ENCODE measurements around the gene DUSP9. TPM values are rescaled to one million over a fixed set of nuclear protein-coding genes. Genes with fewer than 3 reads are reported as not detected.

The DUSP9 gene
- total RNA-seq, 1 donor from 2014 or later, result 1.3 TPM

DNA sequence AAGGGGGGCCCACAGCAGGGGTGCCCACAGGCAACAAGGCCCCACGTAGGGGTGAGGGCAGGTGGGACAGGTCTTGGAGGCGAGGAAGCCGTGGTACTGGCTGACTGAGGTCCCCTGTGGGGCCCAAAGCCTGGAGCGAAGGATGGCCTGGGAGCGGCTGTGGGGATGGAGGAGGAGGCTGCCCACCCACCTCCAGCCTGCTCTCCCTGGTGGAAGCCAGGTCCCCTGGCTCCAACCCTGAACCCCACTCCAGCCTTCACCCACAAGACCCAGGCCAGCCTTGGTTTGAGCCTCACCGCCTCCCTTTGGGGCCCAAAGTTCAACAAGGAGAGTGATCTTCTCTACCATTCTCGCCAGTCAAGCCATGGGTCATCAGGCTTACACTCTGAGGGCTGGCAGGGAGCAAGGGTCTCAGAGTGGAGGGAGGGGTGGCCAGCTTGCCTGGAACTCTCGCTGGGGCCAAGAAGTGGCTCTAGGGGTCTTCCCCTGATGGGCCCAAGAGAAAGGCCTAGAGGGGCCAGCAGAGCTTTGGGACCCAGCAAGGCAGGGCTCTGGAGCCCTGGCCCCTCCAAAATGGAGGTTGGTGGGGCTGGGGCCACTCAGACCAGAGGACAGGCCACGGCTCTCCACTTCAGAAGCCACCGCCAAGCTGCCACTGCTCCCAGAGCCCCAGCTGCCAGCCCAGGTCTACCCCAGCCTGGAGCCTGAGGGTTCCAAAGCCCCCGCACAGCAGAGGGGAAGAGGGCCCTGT lies 21.6 kb downstream of the DUSP9 start:
- Mint-ChIP-seq H3K27me3 (ENCODE audit: unreplicated experiment) (peaks cover 19% of the 10 kb centered on the region), H3K4me1 (ENCODE audit: unreplicated experiment) (peaks cover 6% of the 10 kb centered on the region), H3K27ac (ENCODE audit: unreplicated experiment) (no peak overlapping the region), H3K36me3 (ENCODE audit: unreplicated experiment) (peaks cover 2% of the 10 kb centered on the region), H3K4me3 (ENCODE audit: unreplicated experiment) (no peak overlapping the region), H3K9me3 (ENCODE audit: unreplicated experiment) (peaks cover 10% of the 10 kb centered on the region)
- no peak for DNase-seq (ENCODE audit: extremely low spot score, unreplicated experiment)
- TF ChIP-seq CTCF (IDR thresholded peaks at IDR 0.05), result no peak

DNA sequence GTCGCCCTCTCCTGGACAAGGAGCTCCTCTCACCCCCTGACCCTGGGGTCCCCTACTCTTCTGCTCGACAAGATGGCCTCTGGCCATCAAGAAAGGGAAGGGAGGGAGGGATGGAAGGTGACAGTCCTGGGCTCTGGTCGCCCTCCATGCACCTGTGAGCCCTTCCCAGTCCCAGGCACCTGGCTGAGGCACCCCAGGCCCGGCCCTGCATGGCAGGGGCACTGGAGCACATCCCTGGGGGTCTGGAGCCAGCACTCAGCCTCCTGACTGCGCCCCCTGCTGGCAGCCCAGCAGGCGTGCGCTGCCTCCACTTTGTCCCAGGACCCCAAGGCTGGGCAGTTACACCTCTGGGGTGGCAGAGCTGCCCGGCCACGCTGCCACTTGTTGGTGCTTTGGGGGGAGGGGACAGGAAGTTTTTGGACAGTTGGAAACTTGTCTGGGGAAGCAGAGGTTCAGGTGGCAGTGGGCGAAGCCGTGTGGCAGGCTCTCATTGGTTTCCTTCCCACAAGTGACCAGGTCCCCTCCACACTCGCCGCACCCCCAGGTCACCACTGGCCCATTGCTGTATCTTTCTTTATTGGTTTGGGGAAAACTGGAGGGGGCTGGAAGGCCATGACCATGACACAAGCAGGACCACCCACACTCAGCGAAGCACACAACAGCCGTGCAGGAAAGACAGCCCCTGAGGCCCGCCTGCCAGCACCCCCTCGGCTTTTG lies 22.3 kb downstream of the DUSP9 start:
- no peak overlapping the region for H3K27ac Mint-ChIP-seq (ENCODE audit: unreplicated experiment)
- TF ChIP-seq CTCF (IDR thresholded peaks at IDR 0.05), result peak; percentile 72
- peaks cover 10% of the 10 kb centered on the region for H3K9me3 Mint-ChIP-seq (ENCODE audit: unreplicated experiment)
- peaks cover 22% of the 10 kb centered on the region for H3K27me3 Mint-ChIP-seq (ENCODE audit: unreplicated experiment)
- no peak for DNase-seq (ENCODE audit: extremely low spot score, unreplicated experiment)
- peaks cover 8% of the 10 kb centered on the region for H3K4me1 Mint-ChIP-seq (ENCODE audit: unreplicated experiment)
- peaks cover 2% of the 10 kb centered on the region for H3K36me3 Mint-ChIP-seq (ENCODE audit: unreplicated experiment)
- H3K4me3 Mint-ChIP-seq (ENCODE audit: unreplicated experiment), result no peak overlapping the region

GRCh38 chrX:153669901-153670731 lies 23.1 kb downstream of the DUSP9 start:
- TF ChIP-seq CTCF (IDR thresholded peaks at IDR 0.05), result no peak
- Mint-ChIP-seq H3K27me3 (ENCODE audit: unreplicated experiment) (peaks cover 23% of the 10 kb centered on the region), H3K36me3 (ENCODE audit: unreplicated experiment) (peaks cover 1% of the 10 kb centered on the region), H3K4me3 (ENCODE audit: unreplicated experiment) (no peak overlapping the region), H3K9me3 (ENCODE audit: unreplicated experiment) (peaks cover 2% of the 10 kb centered on the region), H3K4me1 (ENCODE audit: unreplicated experiment) (peaks cover 10% of the 10 kb centered on the region), H3K27ac (ENCODE audit: unreplicated experiment) (no peak overlapping the region)
- no peak for DNase-seq (ENCODE audit: extremely low spot score, unreplicated experiment)

- H3K27me3 Mint-ChIP-seq (ENCODE audit: unreplicated experiment), result peaks cover 19% of the 10 kb centered on the region
- H3K36me3 Mint-ChIP-seq (ENCODE audit: unreplicated experiment), result no peaks in the 10 kb centered on the region
- DNase-seq (ENCODE audit: extremely low spot score, unreplicated experiment), result no peak
- no peak overlapping the region for H3K27ac Mint-ChIP-seq (ENCODE audit: unreplicated experiment)
- peaks cover 10% of the 10 kb centered on the region for H3K4me1 Mint-ChIP-seq (ENCODE audit: unreplicated experiment)
- no peak for TF ChIP-seq CTCF (IDR thresholded peaks at IDR 0.05)
- H3K4me3 Mint-ChIP-seq (ENCODE audit: unreplicated experiment), result no peak overlapping the region
- no peaks in the 10 kb centered on the region for H3K9me3 Mint-ChIP-seq (ENCODE audit: unreplicated experiment)
Measured at GRCh38 chrX:153670748-153671588, 24.0 kb downstream of the DUSP9 start.
